Stomach smooth muscle (tissue), 2 donors: ENCODE data around the gene C1QC.

Source experiments
- H3K27ac ChIP-seq: one replicate; pipeline ENCODE4 v1.7.0; 2013; ENCODE audit warnings: mild to moderate bottlenecking, low read length, inconsistent platforms
- H3K27me3 ChIP-seq, 2 donors: one replicate each; pipeline ENCODE4 v1.7.0; 2013; ENCODE audit warnings: low read length in 2 of 2; ENCODE audit not compliant: insufficient read depth in 2 of 2, control insufficient read depth in 1 of 2
- H3K36me3 ChIP-seq, 2 donors: one replicate each; pipeline ENCODE4 v1.7.0; 2013; ENCODE audit warnings: low read length in 2 of 2; ENCODE audit not compliant: control insufficient read depth in 2 of 2, insufficient read depth in 2 of 2
- H3K4me1 ChIP-seq: one replicate; pipeline ENCODE4 v1.7.0; 2013; ENCODE audit warnings: low read length; ENCODE audit not compliant: control insufficient read depth, insufficient read depth
- H3K4me3 ChIP-seq, 2 donors: one replicate each; pipeline ENCODE4 v1.7.0; 2013; ENCODE audit warnings: low read length in 2 of 2
- H3K9ac ChIP-seq, 2 donors: one replicate each; pipeline ENCODE4 v1.7.0; 2013; ENCODE audit warnings: low read length in 2 of 2, mild to moderate bottlenecking in 1 of 2
- H3K9me3 ChIP-seq, 2 donors: one replicate each; pipeline ENCODE4 v1.7.0; 2013; ENCODE audit warnings: low read length in 2 of 2; ENCODE audit not compliant: control insufficient read depth in 2 of 2
- donor health status: healthy.
- donor health status: Pancreatic carcinoma.

The C1QC gene

GRCh38 chr1:22619252-22619651 lies 24.2 kb upstream of the C1QC start:
- Histone ChIP-seq H3K9me3 (no peaks in the 10 kb centered on the region), H3K36me3 (no peaks in the 10 kb centered on the region), H3K9ac (no peak overlapping the region), H3K4me1 (no peaks in the 10 kb centered on the region), H3K27ac (no peak overlapping the region), H3K4me3 (no peak overlapping the region), H3K27me3 (peaks cover 39 to 44% of the 10 kb centered on the region in 2 donors)

DNA sequence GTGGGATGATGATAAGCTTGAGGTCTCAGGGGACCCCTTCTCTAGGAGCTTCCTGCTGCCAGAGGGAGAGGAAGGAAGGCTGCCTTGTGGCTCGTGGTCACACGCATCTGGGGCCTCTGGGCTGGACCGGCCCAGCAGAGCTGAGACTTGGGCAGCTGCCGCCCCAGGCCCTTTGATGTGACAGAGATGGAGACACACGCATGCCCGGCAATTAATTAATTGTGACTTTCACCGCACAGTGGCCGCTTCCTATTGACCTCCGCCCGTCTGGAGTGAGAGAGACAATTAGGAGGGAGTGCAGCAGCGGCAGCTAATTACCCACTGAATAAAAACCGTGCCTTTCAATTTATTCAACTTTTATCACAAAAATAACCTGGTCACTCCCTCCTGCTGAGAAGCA lies 23.6 kb upstream of the C1QC start:
- Histone ChIP-seq H3K4me3 (no peak overlapping the region), H3K9me3 (no peaks in the 10 kb centered on the region), H3K9ac (no peak overlapping the region), H3K27me3 (peaks cover 42 to 43% of the 10 kb centered on the region in 2 donors), H3K36me3 (no peaks in the 10 kb centered on the region), H3K27ac (no peak overlapping the region), H3K4me1 (no peaks in the 10 kb centered on the region)

- no peaks in the 10 kb centered on the region for H3K36me3 ChIP-seq
- H3K9ac ChIP-seq = no peak overlapping the region
- no peak overlapping the region for H3K27ac ChIP-seq
- no peaks in the 10 kb centered on the region for H3K4me1 ChIP-seq
- peaks cover 43 to 48% of the 10 kb centered on the region in 2 donors for H3K27me3 ChIP-seq
- H3K9me3 ChIP-seq = no peaks in the 10 kb centered on the region
- no peak overlapping the region for H3K4me3 ChIP-seq
Measured at GRCh38 chr1:22621761-22622160, 21.7 kb upstream of the C1QC start.

- Histone ChIP-seq H3K27me3 (peaks cover 36 to 46% of the 10 kb centered on the region in 2 donors), H3K9me3 (no peaks in the 10 kb centered on the region), H3K27ac (no peak overlapping the region), H3K36me3 (no peaks in the 10 kb centered on the region), H3K9ac (no peak overlapping the region), H3K4me1 (no peaks in the 10 kb centered on the region), H3K4me3 (no peak overlapping the region)
Measured at GRCh38 chr1:22625262-22625925, 18.0 kb upstream of the C1QC start.

DNA sequence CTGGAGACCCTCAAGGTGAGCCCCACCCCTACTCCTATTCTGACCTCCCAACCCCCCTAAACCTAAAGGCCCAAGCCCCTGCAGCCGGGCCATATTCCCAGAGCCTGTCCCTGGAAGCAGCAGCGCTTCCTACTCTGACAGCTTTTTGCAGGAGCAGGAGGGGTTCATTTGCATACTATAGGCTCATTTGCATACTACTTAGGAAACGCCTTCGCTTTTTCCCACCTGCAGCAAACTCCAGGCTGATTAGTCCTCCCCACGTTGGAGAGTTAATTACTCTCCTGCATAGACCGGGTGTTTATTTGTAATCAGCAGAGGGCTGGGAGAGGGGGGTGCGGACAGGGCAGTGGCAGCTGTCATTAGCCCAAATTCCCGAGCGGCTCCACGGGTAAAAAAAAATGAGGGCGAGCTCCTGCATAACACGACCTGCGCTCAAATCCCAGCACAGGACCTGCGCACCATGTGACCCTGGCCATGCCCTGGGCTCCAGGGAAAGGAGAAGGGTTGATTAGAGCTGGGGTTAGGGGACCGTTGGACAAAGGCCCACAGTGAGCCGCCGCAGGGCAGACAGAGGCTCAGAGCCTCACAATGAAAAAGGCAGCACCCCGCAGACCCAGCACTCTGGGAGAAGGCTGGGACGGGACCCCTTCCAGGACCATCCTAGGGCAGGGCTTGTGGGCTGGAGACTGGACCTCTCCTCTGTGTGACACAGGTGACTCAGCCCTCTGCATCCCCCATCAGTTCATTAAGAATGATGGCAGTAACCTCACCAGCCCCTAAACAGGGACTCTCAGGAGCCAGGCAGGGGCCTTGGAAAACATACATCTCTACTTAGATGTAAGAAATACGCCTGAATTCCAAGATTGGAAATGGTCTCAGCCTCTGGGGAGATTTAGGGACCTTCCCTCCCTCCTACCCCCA lies 16.9 kb upstream of the C1QC start:
- Histone ChIP-seq H3K36me3 (no peaks in the 10 kb centered on the region), H3K9ac (no peak overlapping the region), H3K27me3 (peaks cover 35 to 39% of the 10 kb centered on the region in 2 donors), H3K4me1 (no peaks in the 10 kb centered on the region), H3K27ac (no peak overlapping the region), H3K9me3 (no peaks in the 10 kb centered on the region), H3K4me3 (no peak overlapping the region)

GRCh38 chr1:22627331-22627730 lies 16.1 kb upstream of the C1QC start:
- H3K27ac ChIP-seq = no peak overlapping the region
- no peaks in the 10 kb centered on the region for H3K4me1 ChIP-seq
- H3K9me3 ChIP-seq = no peaks in the 10 kb centered on the region
- H3K9ac ChIP-seq = no peak overlapping the region
- no peaks in the 10 kb centered on the region for H3K36me3 ChIP-seq
- H3K4me3 ChIP-seq = no peak overlapping the region
- peaks cover 31 to 32% of the 10 kb centered on the region in 2 donors for H3K27me3 ChIP-seq

- H3K4me3 ChIP-seq = no peak overlapping the region
- H3K9me3 ChIP-seq = no peaks in the 10 kb centered on the region
- no peak overlapping the region for H3K27ac ChIP-seq
- H3K4me1 ChIP-seq = no peaks in the 10 kb centered on the region
- no peaks in the 10 kb centered on the region for H3K36me3 ChIP-seq
- no peak overlapping the region for H3K9ac ChIP-seq
- H3K27me3 ChIP-seq = peaks cover 31 to 32% of the 10 kb centered on the region in 2 donors
Measured at GRCh38 chr1:22628698-22629444, 14.6 kb upstream of the C1QC start.

DNA sequence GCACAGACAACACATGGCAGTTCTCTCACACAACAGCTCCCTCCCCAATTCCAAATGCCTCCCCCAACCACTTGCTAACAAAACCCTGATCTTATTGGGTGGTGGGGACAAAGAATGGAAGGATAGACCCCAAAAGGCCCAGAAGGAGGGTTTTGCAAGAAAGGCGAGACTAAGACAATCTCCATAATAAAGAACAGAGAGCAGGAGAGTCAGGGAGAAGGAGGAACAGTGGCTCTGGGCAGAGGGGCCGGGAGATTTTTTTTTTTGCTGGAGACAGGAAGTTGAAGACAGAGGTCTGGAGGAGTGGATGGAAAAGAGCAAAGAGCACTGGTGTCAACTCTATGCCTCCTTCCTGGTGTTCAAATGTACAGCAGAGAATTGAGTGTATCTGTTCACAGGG lies 13.5 kb upstream of the C1QC start:
- Histone ChIP-seq H3K9me3 (no peaks in the 10 kb centered on the region), H3K4me3 (no peak overlapping the region), H3K27ac (no peak overlapping the region), H3K27me3 (peaks cover 25 to 32% of the 10 kb centered on the region in 2 donors), H3K9ac (no peak overlapping the region), H3K36me3 (no peaks in the 10 kb centered on the region), H3K4me1 (no peaks in the 10 kb centered on the region)

DNA sequence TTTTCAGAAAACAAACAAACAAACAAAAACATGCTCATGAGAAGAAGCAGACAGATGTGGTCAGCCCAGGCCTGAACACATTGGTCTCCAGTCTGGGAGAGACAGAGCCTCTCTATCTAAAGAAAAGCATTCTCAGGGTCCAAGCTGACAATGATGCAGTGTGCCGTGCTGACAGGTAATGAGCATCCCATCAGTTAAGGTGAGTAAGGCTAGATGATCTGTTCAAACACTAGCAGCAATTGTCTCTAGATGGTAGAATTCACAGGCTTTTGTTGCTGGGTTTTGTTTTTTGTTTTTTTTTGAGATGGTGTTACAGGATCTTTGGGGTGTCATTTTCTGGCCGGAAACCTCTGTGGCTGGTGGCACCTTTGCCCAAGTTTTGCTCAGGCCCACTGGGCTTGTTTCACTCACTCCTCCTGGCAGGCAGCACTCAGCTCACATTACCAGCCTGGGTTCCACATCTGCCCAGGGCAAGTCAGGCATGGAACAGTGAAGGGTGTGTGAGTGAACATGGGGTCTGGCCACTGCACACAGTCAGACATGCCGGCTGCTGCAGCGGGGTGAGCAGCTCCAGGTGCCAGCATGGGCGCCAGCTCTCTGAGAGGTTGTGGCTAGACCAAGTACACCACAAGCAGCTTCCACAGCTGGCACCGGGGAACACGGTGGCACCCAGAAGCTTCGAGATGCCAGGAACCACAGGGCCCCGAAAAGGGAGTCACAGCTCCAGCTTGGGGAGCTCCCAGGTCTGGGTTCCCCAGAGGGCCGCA lies 9.6 kb upstream of the C1QC start:
- Histone ChIP-seq H3K4me1 (no peaks in the 10 kb centered on the region), H3K27me3 (peaks cover 10 to 15% of the 10 kb centered on the region in 2 donors), H3K27ac (no peak overlapping the region), H3K9me3 (no peaks in the 10 kb centered on the region), H3K36me3 (no peaks in the 10 kb centered on the region), H3K9ac (no peak overlapping the region), H3K4me3 (no peak overlapping the region)

DNA sequence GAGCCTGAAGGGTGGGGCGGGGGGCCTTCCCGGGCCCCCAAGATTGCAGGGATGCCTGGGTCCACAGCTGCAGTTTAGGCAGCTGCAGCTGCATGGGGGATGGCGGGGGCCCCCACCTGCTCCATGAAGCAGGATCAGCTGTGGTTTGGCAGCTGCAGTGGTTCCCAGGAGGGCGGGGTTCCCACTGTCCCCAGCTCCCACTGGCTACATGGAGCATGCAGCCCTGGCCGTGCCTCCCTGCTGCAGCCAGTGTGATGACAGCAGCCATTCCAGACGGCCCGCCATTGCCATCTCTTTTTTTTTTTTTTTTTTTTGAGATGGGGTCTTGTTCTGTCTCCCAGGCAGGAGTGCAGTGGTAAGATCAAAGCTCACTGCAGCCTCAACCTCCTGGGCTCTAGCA lies 8.0 kb upstream of the C1QC start:
- Histone ChIP-seq H3K4me1 (no peaks in the 10 kb centered on the region), H3K9ac (no peak overlapping the region), H3K27ac (no peak overlapping the region), H3K4me3 (no peak overlapping the region), H3K36me3 (no peaks in the 10 kb centered on the region), H3K27me3 (peaks cover 7 to 15% of the 10 kb centered on the region in 2 donors), H3K9me3 (no peaks in the 10 kb centered on the region)
